Spleen (tissue), 7 donors: Measurements from ENCODE around the gene CNDP1.

Experiments
- POLR2A ChIP-seq, 3 donors: fragments of 450-650 bp; IDR thresholded peaks; one replicate each; pipeline ENCODE4 v1.5.1; 2017; ENCODE audit warnings: antibody characterized with exemption in 3 of 3, mild to moderate bottlenecking in 1 of 3
- TF ChIP-seq, protein P1 (sequence below), 11 experiments: fragments of 200-600 bp in 7 of 11; fragments of 450-650 bp in 4 of 11; sonication (generic) in 4 of 11; IDR thresholded peaks in 8 of 11; conservative IDR thresholded peaks in 3 of 11; 1 replicate in 7 of 11; 2 replicates in 4 of 11; pipeline versions ENCODE4 v1.4.0 to v1.8.0; 2016 to 2021; ENCODE audit warnings: antibody characterized with exemption in 11 of 11, inconsistent platforms in 4 of 11, mild to moderate bottlenecking in 1 of 11
- donor health status: DM: no; HTN: no; CAD: no; lungs with moderate emphysema.
- donor health status: DM: no; HTN: no; CAD: no.
- donor health status: DM: no; HTN: no; CAD: no.

DNA sequence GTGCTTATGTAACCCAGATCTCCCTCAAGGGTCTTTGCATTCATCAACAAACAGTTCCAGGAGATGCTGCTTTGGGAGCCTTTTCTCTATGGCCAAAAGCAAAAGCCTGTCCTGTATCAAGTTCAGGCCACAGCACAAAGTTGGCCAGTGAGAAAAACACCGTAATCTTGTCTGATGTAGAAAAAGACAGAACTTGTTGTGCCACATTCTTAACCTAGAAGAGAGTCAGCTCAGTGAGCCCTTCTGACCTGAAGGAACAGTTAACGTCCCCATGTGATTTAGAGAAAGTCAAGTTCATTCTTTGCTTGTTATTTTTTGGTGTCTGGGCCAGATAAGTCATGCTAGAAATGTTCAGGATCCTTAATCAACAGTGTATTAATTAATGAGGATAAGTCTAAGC lies 7.8 kb upstream of the CNDP1 start:
- TF ChIP-seq, protein P1, sequence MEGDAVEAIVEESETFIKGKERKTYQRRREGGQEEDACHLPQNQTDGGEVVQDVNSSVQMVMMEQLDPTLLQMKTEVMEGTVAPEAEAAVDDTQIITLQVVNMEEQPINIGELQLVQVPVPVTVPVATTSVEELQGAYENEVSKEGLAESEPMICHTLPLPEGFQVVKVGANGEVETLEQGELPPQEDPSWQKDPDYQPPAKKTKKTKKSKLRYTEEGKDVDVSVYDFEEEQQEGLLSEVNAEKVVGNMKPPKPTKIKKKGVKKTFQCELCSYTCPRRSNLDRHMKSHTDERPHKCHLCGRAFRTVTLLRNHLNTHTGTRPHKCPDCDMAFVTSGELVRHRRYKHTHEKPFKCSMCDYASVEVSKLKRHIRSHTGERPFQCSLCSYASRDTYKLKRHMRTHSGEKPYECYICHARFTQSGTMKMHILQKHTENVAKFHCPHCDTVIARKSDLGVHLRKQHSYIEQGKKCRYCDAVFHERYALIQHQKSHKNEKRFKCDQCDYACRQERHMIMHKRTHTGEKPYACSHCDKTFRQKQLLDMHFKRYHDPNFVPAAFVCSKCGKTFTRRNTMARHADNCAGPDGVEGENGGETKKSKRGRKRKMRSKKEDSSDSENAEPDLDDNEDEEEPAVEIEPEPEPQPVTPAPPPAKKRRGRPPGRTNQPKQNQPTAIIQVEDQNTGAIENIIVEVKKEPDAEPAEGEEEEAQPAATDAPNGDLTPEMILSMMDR (IDR thresholded peaks at IDR 0.05 in 8 of 11, conservative IDR thresholded peaks at IDR 0.05 in 3 of 11) = no peak
- TF ChIP-seq POLR2A (IDR thresholded peaks at IDR 0.05) = no peak
